ENCODE measurements around the gene UNC13C. TPM values are rescaled to one million over a fixed set of nuclear protein-coding genes. Genes with fewer than 3 reads are reported as not detected.

The UNC13C gene
- total RNA-seq, 2 donors from 2014 or later, result 1.2 to 4.2 TPM

GRCh38 chr15:54605556-54605955, 627.3 kb downstream of the UNC13C start:
- no peak overlapping the region for H3K27ac ChIP-seq
- H3K36me3 ChIP-seq, result no peaks in the 10 kb centered on the region
- TF ChIP-seq, protein P1, sequence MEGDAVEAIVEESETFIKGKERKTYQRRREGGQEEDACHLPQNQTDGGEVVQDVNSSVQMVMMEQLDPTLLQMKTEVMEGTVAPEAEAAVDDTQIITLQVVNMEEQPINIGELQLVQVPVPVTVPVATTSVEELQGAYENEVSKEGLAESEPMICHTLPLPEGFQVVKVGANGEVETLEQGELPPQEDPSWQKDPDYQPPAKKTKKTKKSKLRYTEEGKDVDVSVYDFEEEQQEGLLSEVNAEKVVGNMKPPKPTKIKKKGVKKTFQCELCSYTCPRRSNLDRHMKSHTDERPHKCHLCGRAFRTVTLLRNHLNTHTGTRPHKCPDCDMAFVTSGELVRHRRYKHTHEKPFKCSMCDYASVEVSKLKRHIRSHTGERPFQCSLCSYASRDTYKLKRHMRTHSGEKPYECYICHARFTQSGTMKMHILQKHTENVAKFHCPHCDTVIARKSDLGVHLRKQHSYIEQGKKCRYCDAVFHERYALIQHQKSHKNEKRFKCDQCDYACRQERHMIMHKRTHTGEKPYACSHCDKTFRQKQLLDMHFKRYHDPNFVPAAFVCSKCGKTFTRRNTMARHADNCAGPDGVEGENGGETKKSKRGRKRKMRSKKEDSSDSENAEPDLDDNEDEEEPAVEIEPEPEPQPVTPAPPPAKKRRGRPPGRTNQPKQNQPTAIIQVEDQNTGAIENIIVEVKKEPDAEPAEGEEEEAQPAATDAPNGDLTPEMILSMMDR (IDR thresholded peaks at IDR 0.05), result no peak
- DNase-seq (ENCODE audit: low spot score) (no peak), ATAC-seq (ENCODE audit: insufficient number of reproducible peaks, low FRiP score, low read depth) (no peak)
- no peak overlapping the region for H3K4me3 ChIP-seq
- no peaks in the 10 kb centered on the region for H3K9me3 ChIP-seq
- no peaks in the 10 kb centered on the region for H3K4me1 ChIP-seq (ENCODE audit: control insufficient read depth in 1 of 2, low read depth in 2 of 2)
- H3K27me3 ChIP-seq (replicated peaks; ENCODE audit: insufficient read depth), result no peaks in the 10 kb centered on the region

DNA sequence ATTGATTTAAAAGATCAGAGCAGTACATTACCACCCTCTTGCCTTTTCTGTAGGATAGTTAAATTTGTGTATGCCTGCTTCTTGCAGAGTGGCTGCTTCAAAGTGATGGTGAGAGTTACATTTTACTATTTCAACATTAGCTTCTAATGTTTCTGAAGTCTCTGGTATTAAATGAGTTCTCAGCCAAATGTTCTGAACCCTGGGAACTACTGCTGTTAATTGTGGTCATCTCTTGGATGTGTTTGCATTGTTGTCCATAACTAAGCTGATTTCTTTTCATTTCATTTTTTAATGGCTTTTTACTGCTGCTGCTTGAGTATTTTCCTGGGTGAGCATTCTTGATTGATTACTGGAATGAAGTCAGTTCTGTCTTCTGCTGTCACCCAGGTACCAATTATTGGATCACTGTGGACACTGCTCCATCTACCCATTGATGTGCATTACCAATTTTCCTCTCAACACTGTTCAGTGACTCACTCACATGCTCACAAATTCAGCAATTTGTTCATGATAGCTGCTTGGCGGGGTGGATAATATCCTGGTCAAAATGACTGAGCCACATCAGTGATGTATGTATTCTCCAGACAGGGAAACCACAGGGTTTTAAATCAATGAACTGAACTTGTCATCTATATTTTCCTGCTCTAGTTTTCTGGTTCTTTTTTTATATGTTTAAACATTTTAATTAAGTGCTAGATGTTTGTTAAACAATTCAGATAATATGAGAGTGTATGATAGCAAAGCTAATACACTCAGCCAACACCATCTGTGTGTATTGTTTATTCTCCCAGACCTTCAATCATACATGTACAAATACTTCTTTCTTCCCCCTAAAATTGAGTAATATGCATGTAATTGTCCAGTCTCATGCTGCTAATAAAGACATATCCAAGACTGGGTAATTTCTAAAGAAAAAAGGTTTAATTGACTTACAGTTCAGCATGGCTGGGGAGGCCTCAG, 630.9 kb downstream of the UNC13C start:
- H3K4me1 ChIP-seq (ENCODE audit: control insufficient read depth in 1 of 2, low read depth in 2 of 2), result no peaks in the 10 kb centered on the region
- no peaks in the 10 kb centered on the region for H3K9me3 ChIP-seq
- no peaks in the 10 kb centered on the region for H3K27me3 ChIP-seq (replicated peaks; ENCODE audit: insufficient read depth)
- TF ChIP-seq, protein P1 (IDR thresholded peaks at IDR 0.05), result no peak
- no peak for ATAC-seq (ENCODE audit: insufficient number of reproducible peaks, low FRiP score, low read depth)
- no peak overlapping the region for H3K4me3 ChIP-seq
- H3K27ac ChIP-seq, result no peak overlapping the region
- no peak for DNase-seq (ENCODE audit: low spot score)
- H3K36me3 ChIP-seq, result no peaks in the 10 kb centered on the region

- TF ChIP-seq, protein P1 (IDR thresholded peaks at IDR 0.05), result no peak
These were observed 639.9 kb downstream of the UNC13C start for GRCh38 chr15:54618120-54618519.

DNA sequence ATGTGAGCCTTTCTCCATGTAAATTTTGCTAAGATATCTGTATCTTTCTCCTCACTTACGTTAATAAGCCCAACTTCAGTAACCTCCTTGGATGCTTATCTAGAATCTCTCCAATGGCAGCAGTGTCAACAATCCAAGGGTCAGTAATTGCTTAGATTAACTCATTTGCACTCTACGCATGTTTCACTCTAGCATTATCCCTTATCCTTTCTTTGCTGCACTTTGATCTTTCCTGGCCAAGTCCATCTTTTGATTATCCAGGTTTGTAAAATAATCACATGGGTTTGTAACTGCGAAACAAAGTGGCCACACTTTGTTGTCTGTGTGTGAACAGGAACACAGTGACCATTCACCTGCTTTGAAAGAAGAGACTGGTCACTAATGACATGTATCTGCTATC, 640.9 kb downstream of the UNC13C start:
- H3K9me3 ChIP-seq, result no peaks in the 10 kb centered on the region
- no peaks in the 10 kb centered on the region for H3K36me3 ChIP-seq
- ATAC-seq (ENCODE audit: insufficient number of reproducible peaks, low FRiP score, low read depth), result no peak
- TF ChIP-seq, protein P1 (IDR thresholded peaks at IDR 0.05), result no peak
- no peak overlapping the region for H3K4me3 ChIP-seq
- no peaks in the 10 kb centered on the region for H3K4me1 ChIP-seq (ENCODE audit: control insufficient read depth in 1 of 2, low read depth in 2 of 2)
- no peak for DNase-seq (ENCODE audit: low spot score)
- H3K27me3 ChIP-seq (replicated peaks; ENCODE audit: insufficient read depth), result no peaks in the 10 kb centered on the region
- no peak overlapping the region for H3K27ac ChIP-seq

More at GRCh38 chr15:54618120-54618519, 639.9 kb downstream of the UNC13C start:
- H3K4me1 ChIP-seq (ENCODE audit: control insufficient read depth in 1 of 2, low read depth in 2 of 2), result no peaks in the 10 kb centered on the region
- no peaks in the 10 kb centered on the region for H3K36me3 ChIP-seq
- H3K27me3 ChIP-seq (replicated peaks; ENCODE audit: insufficient read depth), result no peaks in the 10 kb centered on the region
- no peaks in the 10 kb centered on the region for H3K9me3 ChIP-seq
- H3K4me3 ChIP-seq, result no peak overlapping the region
- no peak for ATAC-seq (ENCODE audit: insufficient number of reproducible peaks, low FRiP score, low read depth)
- DNase-seq (ENCODE audit: low spot score), result no peak
- H3K27ac ChIP-seq, result no peak overlapping the region

GRCh38 chr15:54620916-54621315, 642.7 kb downstream of the UNC13C start:
- H3K27ac ChIP-seq, result no peak overlapping the region
- no peaks in the 10 kb centered on the region for H3K4me1 ChIP-seq (ENCODE audit: control insufficient read depth in 1 of 2, low read depth in 2 of 2)
- TF ChIP-seq, protein P1 (IDR thresholded peaks at IDR 0.05), result no peak
- H3K4me3 ChIP-seq, result no peak overlapping the region
- no peaks in the 10 kb centered on the region for H3K27me3 ChIP-seq (replicated peaks; ENCODE audit: insufficient read depth)
- no peak for DNase-seq (ENCODE audit: low spot score)
- H3K9me3 ChIP-seq, result no peaks in the 10 kb centered on the region
- H3K36me3 ChIP-seq, result no peaks in the 10 kb centered on the region
- ATAC-seq (ENCODE audit: insufficient number of reproducible peaks, low FRiP score, low read depth), result no peak

Data from thoracic aorta (tissue), 2 donors.